HG03064 (cell line): ENCODE data around the gene LOXL1.
"Not testable (repeated sequence)": the region's sequence is repeated elsewhere in the genome, so short reads cannot be mapped to it uniquely, and the experiment has no call there.

Source experiments
- ATAC-seq: cut with Tn5 transposase; IDR thresholded peaks from one replicate; pipeline ENCODE4 v1.9.1; 2021; ENCODE audit warnings: low read depth; ENCODE audit not compliant: unreplicated experiment

LOXL1 gene

DNA sequence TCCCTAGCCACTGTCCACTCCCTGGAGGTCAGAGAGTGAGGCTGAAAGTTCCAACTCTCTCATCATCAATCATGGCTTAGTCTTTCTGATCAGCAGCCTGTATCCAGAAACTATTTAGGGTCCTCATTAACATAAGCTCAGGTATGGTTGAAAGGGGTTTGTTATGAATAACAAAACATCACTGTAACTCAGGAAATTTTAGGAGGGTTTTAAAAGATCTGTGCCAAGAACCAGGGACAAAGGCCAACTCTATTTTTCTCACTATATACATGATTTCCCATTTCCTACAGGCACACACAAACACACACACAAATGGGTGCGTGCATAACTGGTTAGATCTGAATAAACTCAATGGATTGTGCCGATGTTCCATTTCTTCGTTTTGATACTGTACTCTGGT is 42.2 kb downstream of the LOXL1 start:
- no peak for ATAC-seq

GRCh38 chr15:73969151-73969759 is 43.0 kb downstream of the LOXL1 start:
- ATAC-seq: no peak

DNA sequence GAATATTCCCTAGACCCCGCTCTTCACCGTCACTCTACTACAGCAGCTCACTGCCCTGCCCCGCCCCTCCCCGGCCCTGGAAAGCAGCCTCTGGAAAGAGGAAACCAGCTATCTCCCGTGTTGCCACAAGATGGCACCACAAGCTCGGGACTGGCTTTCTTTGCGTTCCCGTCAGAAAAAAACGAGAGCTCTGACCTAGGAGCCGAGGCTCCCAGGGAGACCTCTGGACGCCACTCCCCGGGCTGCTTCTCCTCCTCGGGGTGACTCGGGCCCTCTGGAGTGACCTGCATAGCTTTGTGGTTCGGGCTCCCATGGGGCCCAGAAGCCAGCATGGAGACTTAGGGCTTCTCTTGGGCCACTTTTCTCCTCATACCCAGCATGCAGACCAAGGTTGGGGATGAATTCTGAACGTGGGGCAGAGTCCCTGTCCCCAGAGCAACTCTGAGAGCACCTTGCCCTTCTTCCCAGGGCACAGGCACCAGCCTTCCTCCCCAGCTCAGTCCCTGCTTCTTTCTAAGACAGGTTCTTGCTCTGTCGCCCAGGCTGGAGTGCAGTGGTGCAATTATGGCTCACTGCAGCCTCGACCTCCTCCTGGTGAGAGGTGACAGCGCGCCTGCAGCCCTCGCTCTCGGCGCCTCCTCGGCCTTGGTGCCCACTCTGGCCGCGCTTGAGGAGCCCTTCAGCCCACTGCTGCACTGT is 46.9 kb downstream of the LOXL1 start:
- no peak for ATAC-seq

GRCh38 chr15:73973683-73974200 is 47.5 kb downstream of the LOXL1 start:
- not testable (repeated sequence) for ATAC-seq

DNA sequence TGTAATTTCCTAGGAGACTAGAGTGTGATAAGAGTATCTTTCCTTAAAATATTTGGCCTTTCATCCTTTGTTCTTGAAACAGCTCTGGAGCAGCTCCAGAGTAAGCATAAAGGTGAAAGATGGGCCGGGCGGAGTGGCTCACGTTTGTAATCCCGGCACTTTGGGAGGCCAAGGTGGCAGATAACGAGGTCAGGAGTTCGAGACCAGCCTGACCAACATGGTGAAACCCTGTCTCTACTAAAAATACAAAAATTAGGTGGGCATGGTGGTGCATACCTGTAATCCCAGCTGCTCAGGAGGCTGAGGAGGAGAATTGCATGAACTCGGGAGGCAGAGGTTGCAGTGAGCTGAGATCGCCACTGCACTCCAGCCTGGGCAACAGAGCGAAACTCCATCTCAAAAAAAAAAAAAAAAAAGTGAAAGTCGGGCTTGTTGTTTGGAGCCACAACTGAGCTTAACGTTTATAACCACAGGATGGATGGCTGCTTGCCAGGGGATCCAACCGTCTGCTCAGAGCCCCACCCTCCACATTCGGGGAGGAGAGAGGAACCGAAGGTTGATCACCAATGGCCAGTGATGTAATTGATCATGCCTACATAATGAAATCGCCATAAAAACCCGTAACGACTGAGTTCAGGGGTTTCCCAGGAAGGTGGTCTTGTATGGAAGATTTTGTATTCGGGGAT is 49.3 kb downstream of the LOXL1 start:
- ATAC-seq: not testable (repeated sequence)

DNA sequence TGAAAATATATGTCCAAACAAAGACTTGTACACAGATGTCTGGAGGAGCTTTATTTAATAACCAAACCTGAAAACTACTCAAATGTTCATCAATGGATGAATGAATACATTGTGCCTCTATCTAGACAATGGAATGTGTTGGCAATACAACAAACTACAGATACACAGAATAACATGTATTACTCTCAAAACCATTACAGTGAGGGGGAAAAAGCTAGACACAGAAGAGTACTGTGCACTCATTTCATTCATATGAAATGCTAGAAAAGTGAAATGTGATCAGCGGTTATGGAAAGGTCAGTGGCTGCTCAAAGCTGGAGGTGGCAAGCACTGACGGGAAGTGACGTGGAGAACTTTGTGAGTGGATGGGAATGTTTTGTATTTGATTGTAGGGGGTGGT is 52.6 kb downstream of the LOXL1 start:
- ATAC-seq: no peak

- no peak for ATAC-seq
Observed at GRCh38 chr15:73979636-73980035, 53.4 kb downstream of the LOXL1 start.

GRCh38 chr15:73981761-73982221 is 55.5 kb downstream of the LOXL1 start:
- no peak for ATAC-seq

DNA sequence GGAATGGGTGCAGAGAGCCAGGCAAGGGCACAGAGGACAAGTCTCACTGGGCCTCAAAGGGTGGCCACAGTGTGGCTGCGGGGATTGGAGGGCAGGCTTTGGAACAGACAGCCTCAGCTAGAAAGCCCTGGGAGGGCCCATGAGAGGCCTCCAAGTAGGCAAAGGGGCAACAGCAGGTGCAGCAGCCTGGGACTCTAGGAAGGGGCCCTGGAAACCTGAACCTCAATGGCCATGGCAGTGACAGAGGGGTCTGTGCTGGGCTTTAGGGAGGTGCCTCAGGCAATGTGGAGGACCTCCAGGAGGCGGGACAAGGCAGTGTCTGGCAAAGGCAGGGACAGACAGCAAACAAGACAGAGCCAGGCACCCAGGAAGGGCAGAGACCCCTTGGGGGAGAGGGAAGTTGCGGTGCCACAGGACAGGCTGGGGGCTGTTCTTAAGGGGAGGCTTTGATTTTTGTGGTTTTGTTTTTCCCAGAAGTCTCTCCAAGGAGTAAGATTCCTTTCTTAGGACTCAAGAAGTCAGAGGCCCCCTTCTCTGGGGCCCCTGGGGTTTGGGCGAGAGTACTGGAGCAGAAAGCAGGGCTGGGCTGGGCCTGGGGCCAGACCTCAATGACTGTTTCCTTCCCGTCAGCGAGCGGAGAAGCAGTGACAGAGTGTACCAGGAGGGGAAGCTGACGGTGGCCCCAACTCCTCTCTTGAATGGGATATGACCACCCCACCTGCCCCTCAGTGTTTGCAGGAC is 56.1 kb downstream of the LOXL1 start:
- ATAC-seq: no peak

DNA sequence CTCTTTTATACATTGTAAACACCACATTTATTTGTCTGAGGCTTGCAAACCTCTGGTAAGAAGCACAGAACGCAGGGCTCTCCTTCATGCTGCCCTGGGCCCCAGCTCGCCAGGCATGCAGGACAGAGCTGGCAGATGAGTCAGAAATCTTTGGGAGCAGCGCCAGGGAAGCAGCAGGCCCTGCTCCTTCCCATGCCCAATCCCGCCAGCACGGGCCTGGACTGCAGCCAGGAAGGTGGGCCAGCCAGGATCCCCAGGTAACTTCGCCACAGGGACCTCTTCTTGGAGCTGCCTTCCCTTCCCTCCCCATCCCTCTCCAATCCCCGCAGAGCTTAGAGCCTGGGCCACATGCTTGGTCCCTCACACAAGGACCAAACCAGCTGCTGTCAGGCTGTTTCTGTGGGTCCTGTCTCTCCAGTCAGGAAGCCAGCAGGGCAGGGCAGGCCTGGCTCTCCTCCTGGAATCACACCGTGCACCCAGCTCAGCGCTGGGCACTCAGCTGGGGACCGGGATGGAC is 57.0 kb downstream of the LOXL1 start:
- ATAC-seq: no peak

DNA sequence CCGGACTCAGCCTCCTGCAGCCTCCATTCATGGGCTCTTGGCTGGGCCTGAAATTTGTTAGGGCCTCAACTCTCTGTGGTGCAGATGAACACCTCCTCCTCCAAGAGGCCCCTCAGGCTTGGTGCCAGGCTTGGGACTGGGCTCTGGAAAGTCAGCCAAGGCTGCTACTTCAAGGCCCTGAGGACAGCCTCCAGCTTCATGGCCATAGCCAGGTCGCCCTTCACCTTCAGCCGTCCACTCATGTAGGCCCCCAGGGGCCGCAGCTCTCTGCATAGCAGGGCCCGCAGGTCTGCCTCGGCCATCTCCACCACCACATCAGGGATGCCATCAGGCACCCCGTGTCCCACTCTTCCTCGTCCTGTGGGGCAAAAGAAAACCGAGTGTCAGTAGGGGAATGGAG is 57.5 kb downstream of the LOXL1 start:
- no peak for ATAC-seq

DNA sequence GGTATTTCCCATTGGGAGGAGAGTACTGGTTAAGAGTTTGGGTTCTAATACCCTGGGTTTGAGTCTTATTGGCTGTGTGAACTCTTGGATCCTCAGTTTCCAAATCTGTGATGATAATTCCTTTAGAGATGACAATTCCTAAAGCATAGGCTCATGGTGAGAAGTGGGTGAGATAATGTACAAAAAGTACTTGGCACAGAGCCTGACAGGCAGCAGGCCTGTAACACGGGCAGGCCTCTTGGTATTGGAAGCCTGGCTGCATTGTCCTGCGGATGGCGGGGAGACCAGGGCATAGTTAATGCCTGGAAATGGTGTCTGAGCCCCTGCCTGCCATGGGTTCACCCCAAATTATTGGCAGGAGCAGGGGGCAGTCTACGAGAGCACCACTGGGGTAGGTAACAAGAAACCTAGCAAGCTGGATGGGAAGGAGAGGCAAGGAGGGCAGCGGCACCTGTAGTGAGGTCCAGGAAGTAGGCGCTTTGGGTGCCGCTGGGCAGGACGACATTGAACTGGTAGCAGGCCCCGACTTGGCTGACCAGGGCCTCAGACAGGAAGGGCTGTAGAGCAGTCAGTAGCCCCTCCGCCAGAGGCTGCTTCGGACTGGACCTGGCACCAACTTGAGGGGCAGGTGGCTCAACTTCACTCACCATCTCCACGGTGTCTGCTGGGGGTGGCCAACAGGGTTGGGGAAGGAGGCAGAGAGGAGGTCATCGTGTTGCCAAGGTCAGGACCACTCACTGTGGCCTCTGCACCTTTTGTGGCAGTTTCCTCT is 58.1 kb downstream of the LOXL1 start:
- ATAC-seq: no peak

GRCh38 chr15:73985101-73985873 is 59.0 kb downstream of the LOXL1 start:
- ATAC-seq: no peak

GRCh38 chr15:73986055-73986775 is 60.0 kb downstream of the LOXL1 start:
- ATAC-seq: no peak

DNA sequence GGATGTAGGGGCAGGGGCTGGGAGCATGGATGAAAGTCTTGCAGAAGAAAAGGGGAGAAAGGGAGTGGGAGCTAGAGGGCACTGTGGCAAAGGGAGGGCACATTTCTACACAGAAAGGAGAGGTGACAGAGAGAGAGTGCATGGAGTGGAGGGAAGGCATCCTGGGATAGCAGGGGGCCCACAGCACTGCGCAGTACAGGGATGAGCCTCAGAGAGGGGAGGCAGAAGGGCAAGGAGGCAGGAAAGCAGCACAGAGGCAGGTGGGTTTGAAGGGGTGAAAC is 60.5 kb downstream of the LOXL1 start:
- no peak for ATAC-seq

GRCh38 chr15:73987250-73987649 is 61.0 kb downstream of the LOXL1 start:
- no peak for ATAC-seq

DNA sequence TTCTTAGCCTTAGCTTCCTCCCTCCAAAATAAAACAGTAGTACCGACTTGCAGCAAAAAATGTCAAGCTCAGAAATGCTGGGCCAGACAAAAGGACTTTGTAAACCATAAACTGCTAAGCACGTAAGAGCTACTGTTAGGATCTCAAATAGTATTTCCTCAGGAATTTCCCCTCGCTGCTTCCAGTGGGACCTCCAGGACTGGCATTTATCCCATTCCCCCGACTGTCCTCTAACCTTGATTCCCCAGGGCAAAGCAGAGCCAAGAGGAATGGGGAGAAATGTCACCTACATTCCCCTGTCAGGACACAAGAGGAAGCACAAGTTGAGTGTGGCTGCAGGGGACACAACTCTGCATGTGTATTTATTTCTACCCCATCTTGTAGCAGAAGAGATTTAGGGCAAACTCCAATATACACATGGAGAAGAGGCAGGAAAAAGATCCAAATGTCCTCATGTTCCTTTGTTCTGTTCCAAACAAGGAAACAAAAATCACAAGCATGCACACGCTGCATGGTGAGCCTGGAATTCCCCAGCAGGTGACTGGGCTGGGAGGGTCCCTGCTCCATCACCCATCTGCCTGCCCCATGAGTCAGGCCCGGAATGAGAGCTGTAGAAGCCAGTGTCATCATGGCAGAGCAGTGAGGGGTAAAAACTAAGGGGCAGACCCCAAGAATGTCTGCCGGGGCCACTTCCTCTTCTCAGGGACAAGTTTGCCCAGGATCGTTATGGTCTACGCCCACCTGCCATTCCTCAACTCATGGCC is 61.6 kb downstream of the LOXL1 start:
- ATAC-seq: no peak

DNA sequence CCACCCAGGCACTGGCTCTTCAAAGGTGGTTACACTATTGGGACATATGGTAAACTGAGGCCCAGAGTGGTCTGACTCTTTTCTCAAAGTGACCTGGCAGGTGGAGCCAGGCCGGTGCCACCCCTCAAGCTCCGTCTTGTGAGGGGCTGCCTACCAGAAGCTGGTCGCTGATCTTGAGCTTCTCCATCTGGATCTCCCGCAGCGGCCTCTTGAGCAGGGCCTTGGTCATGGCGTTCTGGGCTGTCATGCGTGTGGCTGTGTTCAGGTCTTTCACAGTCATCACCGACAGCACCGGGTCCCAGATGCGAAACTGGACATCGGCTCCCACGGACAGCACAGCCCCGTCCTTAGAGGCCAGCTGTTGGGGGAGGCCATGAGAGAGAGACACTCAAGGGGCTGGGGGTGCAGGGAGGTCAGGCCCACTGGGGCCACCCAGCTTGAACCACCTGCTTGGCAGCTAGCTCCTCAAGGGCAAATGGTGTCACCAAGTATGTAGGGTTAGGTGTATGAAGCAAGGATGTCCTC is 62.2 kb downstream of the LOXL1 start:
- no peak for ATAC-seq
